ACHN (cell line): ENCODE results near the gene FOXK1.

Experiments
- DNase-seq: peaks from one replicate; pipeline ENCODE4 v3.0.0-alpha.2; 2015
- in situ Hi-C: cut with HindIII; loops from 2 replicates; pipeline ENCODE4 v1.10.0; 2017; ENCODE audit warnings: low sequenced_read_pairs, low pct_ligation_motif_present, low pct_unique_long_range_greater_than_20kb

Gene FOXK1

DNA sequence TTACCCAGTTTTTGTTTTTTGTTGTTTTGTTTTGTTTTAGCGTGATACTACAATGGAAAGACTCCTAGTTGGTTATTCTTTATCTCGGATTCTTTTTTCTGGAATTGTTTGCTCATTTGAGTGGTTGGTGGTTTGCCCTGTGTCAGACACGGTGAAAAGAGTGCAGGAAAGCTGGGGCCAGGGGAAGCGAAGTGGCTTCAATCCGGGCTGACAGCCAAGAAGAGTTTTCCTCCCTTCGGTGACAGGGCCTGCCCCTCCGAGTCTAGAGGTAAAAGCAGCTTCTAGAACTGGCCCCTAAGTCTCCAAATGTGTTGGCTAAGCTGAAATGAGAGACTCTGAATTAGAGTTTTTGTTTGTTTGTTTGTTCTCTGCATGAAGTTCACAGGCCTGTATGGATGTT lies 87.7 kb downstream of the FOXK1 start:
- in situ Hi-C loops = no loop called here
- no peak for DNase-seq

DNA sequence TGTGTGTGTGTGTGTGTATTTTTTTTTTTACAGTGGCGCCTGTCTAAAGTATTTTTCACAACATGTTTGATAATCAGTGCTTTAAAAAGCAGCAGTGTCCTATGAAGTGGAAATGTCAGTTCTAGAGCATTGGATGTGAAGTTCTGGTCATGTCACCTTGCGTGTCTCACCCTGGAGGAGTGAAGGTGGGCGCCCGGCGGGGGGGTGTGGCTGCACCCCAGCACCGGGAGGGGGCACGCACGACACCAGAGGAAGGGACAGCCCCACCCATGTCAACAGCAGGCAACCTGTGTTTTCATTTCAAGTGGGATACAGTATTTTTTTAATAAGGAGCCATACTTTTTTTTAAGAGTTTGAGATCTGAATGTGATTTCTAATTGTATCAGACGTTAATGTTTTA lies 88.8 kb downstream of the FOXK1 start:
- in situ Hi-C loops = no loop called here
- DNase-seq = no peak

- in situ Hi-C loops = no loop called here
- DNase-seq = no peak
These were observed 89.6 kb downstream of the FOXK1 start for GRCh38 chr7:4771737-4772136.

GRCh38 chr7:4772306-4772705 lies 90.2 kb downstream of the FOXK1 start:
- in situ Hi-C loops = no loop called here
- DNase-seq = no peak

DNA sequence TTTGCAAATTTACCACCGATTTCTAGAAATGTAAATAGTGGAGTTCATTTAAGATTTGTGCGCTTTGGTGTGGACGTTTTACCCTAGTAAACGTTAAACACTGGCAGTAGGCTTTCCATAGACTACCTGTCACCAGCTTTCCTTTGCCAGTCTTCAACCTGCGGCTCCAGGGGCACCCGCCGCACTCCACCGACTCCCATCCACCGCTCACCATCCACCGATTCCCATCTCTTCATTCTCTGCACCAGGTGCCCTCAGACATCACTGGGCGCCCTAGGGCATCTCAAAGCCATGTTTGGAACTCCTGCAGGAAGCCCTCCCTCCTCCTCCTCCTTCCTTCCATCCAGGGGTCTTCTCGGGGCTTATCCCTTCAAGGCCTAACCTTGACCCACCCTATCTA lies 91.9 kb downstream of the FOXK1 start:
- no peak for DNase-seq
- in situ Hi-C loops = no loop called here

DNA sequence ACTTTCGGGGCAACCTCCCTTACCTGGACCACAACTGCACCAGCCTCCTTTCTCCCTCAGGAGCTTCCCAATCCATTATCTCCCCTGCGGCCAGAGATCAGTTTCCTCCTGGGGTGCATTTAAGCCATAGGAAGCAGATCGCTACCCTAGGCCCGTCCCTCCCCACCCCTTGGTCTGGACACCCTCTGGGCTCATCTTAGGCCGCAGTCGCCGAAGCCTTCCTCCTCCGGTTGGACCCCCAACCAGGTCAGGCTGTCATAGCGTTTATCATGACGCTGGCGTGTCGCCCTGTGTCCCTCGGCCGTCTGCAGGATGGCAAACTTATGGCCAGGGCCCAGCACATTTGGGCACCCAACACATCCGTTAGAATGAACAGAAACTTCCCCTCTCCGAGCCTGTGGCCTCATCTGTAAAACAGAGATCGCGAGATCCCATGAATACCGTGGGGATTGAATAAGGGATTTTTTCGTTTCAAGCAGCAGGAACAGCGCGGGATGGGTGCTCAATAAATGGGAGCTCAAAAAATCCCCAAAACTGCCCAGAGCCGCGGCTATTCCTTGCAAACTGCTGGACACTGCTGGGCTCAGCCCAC lies 92.7 kb downstream of the FOXK1 start:
- in situ Hi-C loops = no loop called here
- DNase-seq = peak; percentile 90

GRCh38 chr7:4775250-4775847 lies 93.3 kb downstream of the FOXK1 start, which contains the start of gene AP5Z1:
Gene AP5Z1, plus strand, starts transcription at chr7:4775623. Its CDS starts 93 bp downstream, at chr7:4775716.
- peak; percentile 99 for DNase-seq
- in situ Hi-C loops = no loop called here

- DNase-seq = peak; percentile 56
- in situ Hi-C loops = no loop called here
These were observed 93.9 kb downstream of the FOXK1 start for GRCh38 chr7:4775848-4776623.

DNA sequence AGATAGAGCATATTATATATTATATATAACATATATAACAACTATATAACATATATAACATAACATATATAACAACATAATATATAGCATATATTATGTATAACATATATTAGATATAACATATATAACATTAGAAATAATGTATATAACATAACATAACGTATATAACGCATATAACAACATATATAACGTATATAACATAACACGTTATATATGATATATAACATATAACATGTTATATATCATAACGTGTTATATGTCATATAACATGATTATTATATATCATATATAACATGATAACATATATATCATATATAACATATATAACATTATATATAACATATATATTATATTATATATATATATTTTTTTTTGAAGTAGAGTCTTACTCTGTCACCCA lies 97.0 kb downstream of the FOXK1 start:
- no peak for DNase-seq

GRCh38 chr7:4781366-4782069 lies 99.4 kb downstream of the FOXK1 start:
- in situ Hi-C loops = no loop called here
- no peak for DNase-seq

More for the DNA sequence above, 97.0 kb downstream of the FOXK1 start:
- in situ Hi-C loops = no loop called here

DNA sequence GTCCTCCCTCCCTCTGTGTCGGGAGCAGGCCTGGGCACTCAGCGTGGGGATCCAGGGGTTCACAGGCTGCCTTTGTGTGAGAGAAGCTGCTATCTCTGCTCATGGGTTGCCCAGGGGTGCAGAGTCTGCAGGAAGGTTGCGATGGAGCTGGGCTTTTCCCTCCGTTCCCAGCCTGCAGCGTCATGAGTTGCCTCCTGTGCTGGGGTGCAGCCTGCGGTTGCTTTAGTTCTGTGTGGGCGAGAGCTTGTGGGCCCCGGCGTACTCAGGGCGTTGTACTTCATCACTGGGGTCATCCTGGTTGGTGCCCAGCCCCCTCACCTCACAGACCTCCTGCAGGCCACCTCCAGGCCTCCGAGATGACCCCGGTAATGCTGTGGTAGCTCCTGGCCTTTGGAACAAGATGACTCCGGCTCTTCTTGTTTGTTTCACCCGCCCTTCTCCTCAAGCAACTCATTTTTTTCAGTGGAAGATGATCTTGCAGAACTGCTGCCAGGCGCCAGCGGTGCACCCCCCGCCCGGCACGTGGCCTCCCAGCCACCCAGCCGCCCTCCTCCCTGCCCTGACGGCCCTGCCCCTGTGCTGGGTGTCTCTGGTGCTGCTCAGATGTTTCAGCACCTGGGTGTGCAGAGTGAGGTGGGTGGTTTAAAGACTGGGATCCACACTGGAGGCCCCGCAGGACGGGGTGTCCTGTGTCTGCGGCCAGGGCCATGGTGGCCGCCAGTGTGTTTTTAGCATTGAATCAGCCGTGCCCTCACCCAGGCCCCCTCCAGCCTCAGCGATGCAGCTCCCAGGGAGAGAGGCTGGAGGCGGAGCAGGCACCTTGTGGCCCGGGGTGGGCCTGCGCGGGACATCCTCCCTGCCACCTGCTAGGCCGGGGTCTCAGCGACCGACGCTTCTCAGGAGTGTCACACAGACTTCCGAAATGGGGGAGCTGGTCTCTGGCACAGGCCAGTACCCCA lies 100.5 kb downstream of the FOXK1 start:
- in situ Hi-C loops = no loop called here
- DNase-seq = no peak

DNA sequence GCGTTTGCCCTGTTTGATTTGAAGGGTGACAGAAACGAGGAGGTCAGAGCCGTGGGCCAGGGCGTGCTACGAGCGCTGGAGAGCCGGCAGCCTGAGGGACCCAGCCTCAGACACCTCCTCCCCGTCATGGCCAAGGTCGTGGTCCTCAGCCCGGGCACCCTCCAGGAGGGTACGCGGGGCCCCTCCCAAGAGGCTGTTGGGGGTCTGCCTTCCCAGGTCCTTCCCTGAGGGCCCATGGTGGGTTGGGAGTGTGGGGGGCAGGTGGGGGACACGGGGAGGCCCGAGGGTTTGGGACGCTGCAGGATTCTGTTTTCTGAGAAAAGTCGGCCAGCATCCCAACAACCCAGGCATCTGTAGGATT lies 101.2 kb downstream of the FOXK1 start:
- in situ Hi-C loops = no loop called here
- DNase-seq = no peak

DNA sequence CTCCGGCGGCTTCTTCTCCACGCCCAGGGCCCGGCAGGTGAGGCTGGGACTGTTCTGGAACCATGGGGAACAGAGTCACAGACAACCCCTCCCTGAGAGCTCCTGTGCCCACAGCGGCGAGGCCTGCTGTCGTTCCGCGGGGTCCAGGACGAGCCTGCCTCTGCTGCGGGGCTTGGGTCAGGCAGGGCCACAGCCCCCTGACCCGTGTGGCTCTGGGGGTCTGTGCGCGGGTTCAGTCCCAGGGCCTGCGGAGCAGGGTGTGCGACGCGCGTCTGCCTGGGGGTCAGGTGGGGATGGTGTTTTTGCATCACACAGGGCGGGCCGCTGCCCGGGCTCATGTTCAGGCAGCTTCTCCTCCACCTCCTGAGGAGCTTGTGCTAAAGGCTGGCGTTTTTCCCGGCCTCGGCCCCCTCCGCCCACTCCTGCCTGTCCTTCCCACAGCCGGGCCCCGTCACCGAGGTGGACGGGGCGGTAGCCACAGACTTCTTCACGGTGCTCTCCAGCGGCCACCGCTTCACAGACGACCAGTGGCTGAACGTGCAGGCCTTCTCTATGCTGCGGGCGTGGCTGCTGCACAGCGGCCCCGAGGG lies 101.8 kb downstream of the FOXK1 start:
- in situ Hi-C loops = no loop called here
- DNase-seq = no peak

DNA sequence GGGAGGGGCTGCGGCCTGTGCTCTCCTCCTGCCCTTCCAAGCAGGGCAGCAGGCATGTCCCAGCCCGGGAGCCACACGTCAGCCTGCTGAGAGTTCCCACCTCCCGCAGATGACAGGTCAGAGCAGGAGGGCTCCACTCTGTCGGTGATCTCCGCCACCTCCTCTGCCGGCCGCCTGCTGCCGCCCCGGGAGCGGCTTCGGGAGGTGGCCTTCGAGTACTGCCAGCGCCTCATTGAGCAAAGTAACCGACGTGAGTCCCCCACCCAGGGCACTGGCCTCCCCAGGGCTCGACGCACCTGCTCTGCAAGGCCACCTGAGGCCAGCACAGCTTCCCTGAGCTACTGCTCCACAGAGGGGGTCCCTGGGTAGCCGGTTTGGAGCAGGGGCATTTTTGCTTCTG lies 102.7 kb downstream of the FOXK1 start:
- in situ Hi-C loops = no loop called here
- DNase-seq = no peak

DNA sequence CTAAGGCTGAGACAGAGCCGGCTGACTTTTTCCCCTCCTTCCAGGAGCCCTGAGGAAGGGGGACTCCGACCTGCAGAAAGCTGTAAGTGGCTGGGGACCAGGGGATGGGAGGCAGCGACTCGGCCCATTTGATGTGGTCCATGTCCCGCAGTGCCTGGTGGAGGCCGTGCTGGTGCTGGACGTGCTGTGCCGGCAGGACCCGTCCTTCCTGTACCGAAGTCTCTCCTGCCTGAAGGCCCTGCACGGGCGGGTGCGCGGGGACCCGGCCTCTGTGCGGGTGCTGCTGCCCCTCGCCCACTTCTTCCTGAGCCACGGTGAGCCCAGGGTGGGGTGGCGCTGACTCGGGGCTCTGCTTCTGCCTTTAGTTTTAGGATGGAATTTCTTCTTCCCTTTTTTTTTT lies 103.3 kb downstream of the FOXK1 start:
- no peak for DNase-seq
- in situ Hi-C loops = no loop called here

GRCh38 chr7:4786015-4786414 lies 103.9 kb downstream of the FOXK1 start:
- no peak for DNase-seq
- in situ Hi-C loops = no loop called here

DNA sequence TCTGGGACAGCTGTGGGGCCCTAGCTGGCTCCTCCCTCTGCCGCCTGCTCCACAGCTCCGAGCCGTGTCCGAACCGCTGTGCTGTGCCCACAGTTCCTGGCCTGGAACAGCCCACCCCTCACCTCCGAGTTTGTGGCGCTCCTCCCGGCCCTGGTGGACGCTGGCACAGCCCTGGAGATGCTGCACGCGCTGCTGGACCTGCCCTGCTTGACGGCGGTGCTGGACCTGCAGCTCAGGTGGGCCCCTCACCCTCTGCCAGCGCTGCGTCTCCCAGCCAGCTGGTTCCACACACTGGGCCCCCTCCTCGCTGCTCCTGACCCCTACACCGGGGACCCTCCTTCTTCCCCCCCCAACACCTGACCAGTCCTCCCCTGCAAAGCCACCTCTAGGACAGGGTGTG lies 105.4 kb downstream of the FOXK1 start:
- in situ Hi-C loops = no loop called here
- no peak for DNase-seq
